Liver (tissue), 3 donors: Measurements from ENCODE around the gene PAXIP1.

Experiments
- ATF3 ChIP-seq: IDR thresholded peaks from 2 replicates; pipeline ENCODE4 v1.6.1; 2016; ENCODE audit warnings: antibody characterized with exemption
- CTCF ChIP-seq: fragments of 150-350 bp; IDR thresholded peaks from 2 replicates; pipeline ENCODE4 v1.5.1; 2017; ENCODE audit warnings: improper control_type of control experiment, low read depth, low read length; ENCODE audit not compliant: missing input control
- EGR1 ChIP-seq, 2 donors: IDR thresholded peaks; 2 replicates each; pipeline ENCODE4 v1.6.1; 2016 to 2018; ENCODE audit warnings: antibody characterized with exemption in 2 of 2, low read depth in 2 of 2
- JUND ChIP-seq, 2 donors: IDR thresholded peaks; 2 replicates each; pipeline ENCODE4 v1.6.1; 2016; ENCODE audit warnings: antibody characterized with exemption in 2 of 2
- NR2F2 ChIP-seq: IDR thresholded peaks from 2 replicates; pipeline ENCODE4 v1.6.1; 2016; ENCODE audit warnings: antibody characterized with exemption
- REST ChIP-seq: IDR thresholded peaks from 2 replicates; pipeline ENCODE4 v1.6.1; 2016; ENCODE audit warnings: antibody characterized with exemption, mild to moderate bottlenecking
- TAF1 ChIP-seq: conservative IDR thresholded peaks from 2 replicates; pipeline ENCODE4 v1.6.1; 2016; ENCODE audit warnings: antibody characterized with exemption, mild to moderate bottlenecking
- YY1 ChIP-seq: IDR thresholded peaks from 2 replicates; pipeline ENCODE4 v1.6.1; 2016; ENCODE audit warnings: antibody characterized with exemption, mild to moderate bottlenecking
- donor health status: healthy.
- donor health status: healthy.

- TF ChIP-seq YY1 = no peak
- TF ChIP-seq CTCF = no peak
- no peak for TF ChIP-seq ATF3
- TF ChIP-seq REST = no peak
- no peak for TF ChIP-seq NR2F2
- no peak for TF ChIP-seq TAF1
- TF ChIP-seq EGR1 (IDR thresholded peaks at IDR 0.05; ENCODE audit: low read depth in 2 of 2) = no peak
- no peak for TF ChIP-seq JUND (IDR thresholded peaks at IDR 0.05)
These were observed 71.0 kb downstream of the PAXIP1 start for GRCh38 chr7:154931906-154932305.
